Chondrocyte (in vitro differentiated cells): ENCODE data around the gene TGIF1. TPM values are rescaled to one million over a fixed set of nuclear protein-coding genes. Genes with fewer than 3 reads are reported as not detected.

Source experiments
- DNase-seq: peaks from one replicate; pipeline ENCODE4 v3.0.0; 2021; ENCODE audit warnings: mixed read lengths, low spot score
- H3K27ac Mint-ChIP-seq: one replicate; pipeline ENCODE4 v1.8.0; 2021; ENCODE audit warnings: mild to moderate bottlenecking, moderate library complexity, mixed read lengths; ENCODE audit not compliant: unreplicated experiment
- H3K27me3 Mint-ChIP-seq: 2 replicates; pipeline ENCODE4 v1.8.0; 2021; ENCODE audit warnings: low read depth, mixed read lengths
- H3K36me3 Mint-ChIP-seq: 2 replicates; pipeline ENCODE4 v1.8.0; 2021; ENCODE audit warnings: low read depth, mixed read lengths
- H3K4me1 Mint-ChIP-seq: 2 replicates; pipeline ENCODE4 v1.8.0; 2021; ENCODE audit warnings: low read depth, mild to moderate bottlenecking, mixed read lengths
- H3K4me3 Mint-ChIP-seq: one replicate; pipeline ENCODE4 v1.8.0; 2021; ENCODE audit warnings: mild to moderate bottlenecking, moderate library complexity, mixed read lengths; ENCODE audit not compliant: unreplicated experiment
- H3K9me3 Mint-ChIP-seq: 2 replicates; pipeline ENCODE4 v1.8.0; 2021; ENCODE audit warnings: low read depth, mixed read lengths
- CTCF ChIP-seq: fragments of 200-600 bp; sonication (generic); IDR thresholded peaks from 2 replicates; pipeline ENCODE4 v1.5.0; 2021; ENCODE audit warnings: antibody characterized with exemption, mild to moderate bottlenecking, moderate library complexity
- total RNA-seq: library from RNA; stranded (reverse); gene quantifications from 3 replicates; pipeline ENCODE4 v1.2.1, GENCODE V29; 2021

TGIF1 gene
- total RNA-seq, 1 donor from 2014 or later = 67.0 TPM

- Mint-ChIP-seq H3K4me3 (no peak overlapping the region), H3K27me3 (no peaks in the 10 kb centered on the region), H3K36me3 (no peaks in the 10 kb centered on the region), H3K27ac (no peak overlapping the region), H3K4me1 (no peaks in the 10 kb centered on the region), H3K9me3 (no peaks in the 10 kb centered on the region)
- no peak for DNase-seq
- TF ChIP-seq CTCF = no peak
Observed at GRCh38 chr18:3429121-3429520, 20.9 kb upstream of the TGIF1 start.

- H3K27me3 Mint-ChIP-seq = no peaks in the 10 kb centered on the region
- H3K4me3 Mint-ChIP-seq = no peak overlapping the region
- H3K36me3 Mint-ChIP-seq = no peaks in the 10 kb centered on the region
- TF ChIP-seq CTCF = no peak
- DNase-seq = no peak
- H3K4me1 Mint-ChIP-seq = no peaks in the 10 kb centered on the region
- H3K27ac Mint-ChIP-seq = no peak overlapping the region
- H3K9me3 Mint-ChIP-seq = no peaks in the 10 kb centered on the region
Observed at GRCh38 chr18:3434685-3435084, 15.3 kb upstream of the TGIF1 start.

DNA sequence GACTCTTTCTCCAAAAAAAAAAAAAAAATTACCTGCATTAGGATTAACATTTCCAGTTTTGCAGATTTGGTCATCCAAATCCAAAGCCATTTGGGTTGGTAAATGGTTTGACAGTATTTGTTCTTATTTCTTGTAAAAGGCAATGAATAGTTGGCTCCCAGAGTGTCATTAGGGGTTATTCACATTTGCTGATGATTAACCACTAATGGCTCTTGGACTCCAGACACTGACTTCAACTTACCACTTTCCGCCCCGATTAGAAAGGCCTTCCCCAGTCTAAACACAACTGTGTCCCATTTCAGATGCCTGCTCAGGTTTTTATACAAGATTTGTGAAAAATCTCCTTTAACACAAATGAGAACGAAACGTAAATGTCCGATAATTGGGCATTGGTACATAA, 9.6 kb upstream of the TGIF1 start:
- Mint-ChIP-seq H3K9me3 (no peaks in the 10 kb centered on the region), H3K4me1 (peaks cover 3% of the 10 kb centered on the region), H3K36me3 (no peaks in the 10 kb centered on the region), H3K27ac (no peak overlapping the region), H3K27me3 (no peaks in the 10 kb centered on the region), H3K4me3 (no peak overlapping the region)
- TF ChIP-seq CTCF = no peak
- no peak for DNase-seq

DNA sequence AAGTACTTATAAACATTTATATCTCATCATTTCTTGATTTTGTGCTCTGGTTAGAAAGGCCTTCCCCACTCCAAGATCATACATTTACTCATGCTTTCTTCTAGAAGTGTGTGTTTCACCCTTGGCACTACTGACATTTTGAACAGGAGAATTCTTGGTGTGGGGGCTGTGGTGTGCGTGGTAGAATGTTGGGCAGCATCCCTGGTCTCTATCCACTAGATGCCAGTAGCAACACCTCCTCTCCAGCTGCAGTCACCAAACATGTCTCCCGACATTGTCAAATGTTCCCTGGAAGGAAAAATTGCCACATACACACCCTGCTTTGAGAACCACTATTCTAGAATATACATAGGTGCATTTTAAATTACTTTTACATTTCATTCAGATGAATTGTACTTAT, 8.7 kb upstream of the TGIF1 start:
- no peaks in the 10 kb centered on the region for H3K36me3 Mint-ChIP-seq
- peak; percentile 74 for TF ChIP-seq CTCF
- no peak overlapping the region for H3K27ac Mint-ChIP-seq
- no peak overlapping the region for H3K4me3 Mint-ChIP-seq
- H3K9me3 Mint-ChIP-seq = no peaks in the 10 kb centered on the region
- DNase-seq = no peak
- no peaks in the 10 kb centered on the region for H3K27me3 Mint-ChIP-seq
- peaks cover 4% of the 10 kb centered on the region for H3K4me1 Mint-ChIP-seq

DNA sequence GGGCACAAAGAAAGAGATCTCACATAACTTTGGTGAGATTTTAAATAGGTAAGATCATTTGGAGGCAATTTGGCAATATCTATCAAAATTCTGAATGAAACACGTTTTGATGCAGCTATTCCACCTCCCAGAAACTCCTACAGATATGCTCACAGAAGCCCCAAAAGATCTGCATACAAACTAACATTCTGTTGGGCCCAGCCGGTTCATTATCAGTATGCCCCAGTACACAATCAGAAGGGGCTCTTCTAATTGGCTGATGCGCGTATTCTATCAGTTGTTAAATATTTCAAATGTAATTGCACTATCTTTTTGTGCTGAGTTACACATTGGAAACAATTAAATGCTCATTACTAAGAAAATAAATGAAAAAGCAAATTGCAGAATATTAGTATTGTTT, 7.1 kb upstream of the TGIF1 start:
- Mint-ChIP-seq H3K36me3 (no peaks in the 10 kb centered on the region), H3K9me3 (no peaks in the 10 kb centered on the region), H3K27ac (no peak overlapping the region), H3K4me1 (peaks cover 19% of the 10 kb centered on the region), H3K4me3 (no peak overlapping the region), H3K27me3 (no peaks in the 10 kb centered on the region)
- no peak for DNase-seq
- TF ChIP-seq CTCF = no peak
